ENCODE measurements around the gene RPP30.

The RPP30 gene

DNA sequence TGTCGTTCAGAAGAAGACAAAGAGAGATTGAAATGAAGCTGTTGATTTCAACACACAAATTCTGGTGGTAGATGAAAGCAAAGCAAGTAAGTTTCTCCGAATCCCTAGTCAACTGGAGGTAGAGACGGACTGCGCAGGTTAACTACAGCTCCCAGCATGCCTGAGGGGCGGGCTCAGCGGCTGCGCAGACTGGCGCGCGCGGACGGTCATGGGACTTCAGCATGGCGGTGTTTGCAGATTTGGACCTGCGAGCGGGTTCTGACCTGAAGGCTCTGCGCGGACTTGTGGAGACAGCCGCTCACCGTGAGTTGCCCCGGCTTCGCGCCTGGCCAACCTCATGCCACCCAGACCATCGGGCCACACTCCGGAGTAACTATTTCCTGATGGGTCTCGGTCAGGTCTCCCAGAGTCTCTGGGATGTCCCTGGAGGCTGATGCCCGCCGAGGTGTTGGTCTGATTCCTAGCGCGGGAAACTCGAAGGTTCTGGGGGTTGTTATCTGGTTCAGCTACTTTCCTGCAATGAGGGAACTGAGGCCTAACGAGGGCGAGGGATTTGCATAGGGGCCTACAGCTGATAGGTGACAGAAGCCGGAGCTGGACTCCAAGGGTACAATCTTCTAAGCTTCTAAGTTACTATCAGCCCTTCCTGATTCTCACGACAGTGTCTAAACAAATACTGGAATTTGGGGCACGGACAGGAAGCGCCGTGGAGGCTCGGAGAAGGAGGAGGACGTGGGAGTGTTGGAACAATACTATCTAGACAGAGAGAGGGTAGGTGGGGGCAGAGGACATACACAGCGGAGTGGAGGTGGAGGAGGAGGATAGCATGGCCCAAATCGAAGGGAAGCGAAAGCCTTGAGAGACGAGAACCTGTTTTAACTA, at the start of gene RPP30:
TSS of gene RPP30 (plus strand) at position 209 of the 882 bp plus-strand sequence. CDS start at position 222, 13 bp downstream.
- H3K4me3 ChIP-seq (ENCODE audit: low read length), result peak within 1 kb of the TSS; percentile 86
- peaks cover 5% of the 10 kb centered on the region for H3K4me1 ChIP-seq (ENCODE audit: control insufficient read depth, insufficient read depth, low read length)
- H3K36me3 ChIP-seq (ENCODE audit: control insufficient read depth, insufficient read depth, low read length), result peaks cover 3% of the 10 kb centered on the region
- peak within 1 kb of the TSS; percentile 60 for H3K27ac ChIP-seq (ENCODE audit: low read depth, low read length)
- H3K9ac ChIP-seq (ENCODE audit: low read length), result peak within 1 kb of the TSS; percentile 49
- peaks cover 2% of the 10 kb centered on the region for H3K27me3 ChIP-seq (ENCODE audit: control insufficient read depth, insufficient read depth, low read length)

DNA sequence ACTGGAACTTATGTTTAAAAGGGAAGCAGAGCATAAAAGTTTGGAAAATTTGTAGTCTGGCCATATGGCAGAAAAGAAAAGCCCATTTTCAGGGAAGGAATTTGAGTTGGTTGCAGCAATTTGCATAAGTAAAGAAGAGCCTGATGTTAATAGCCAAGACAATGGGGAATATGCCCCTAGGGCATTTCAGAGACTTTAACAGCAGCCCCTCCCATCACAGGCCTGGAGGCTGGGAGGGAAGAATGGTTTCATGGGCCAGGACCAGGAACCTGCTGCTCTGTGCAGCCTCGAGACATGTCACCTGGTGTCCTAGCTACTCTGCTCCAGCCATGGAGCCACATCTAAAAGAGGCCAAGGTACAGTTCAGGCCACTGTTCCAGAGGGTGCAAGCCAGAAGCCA, 49.3 kb upstream of the RPP30 start:
- Histone ChIP-seq H3K4me3 (ENCODE audit: low read length) (no peak overlapping the region), H3K4me1 (ENCODE audit: control insufficient read depth, insufficient read depth, low read length) (no peaks in the 10 kb centered on the region), H3K27ac (ENCODE audit: low read depth, low read length) (no peak overlapping the region), H3K27me3 (ENCODE audit: control insufficient read depth, insufficient read depth, low read length) (no peaks in the 10 kb centered on the region), H3K36me3 (ENCODE audit: control insufficient read depth, insufficient read depth, low read length) (no peaks in the 10 kb centered on the region), H3K9ac (ENCODE audit: low read length) (no peak overlapping the region)

DNA sequence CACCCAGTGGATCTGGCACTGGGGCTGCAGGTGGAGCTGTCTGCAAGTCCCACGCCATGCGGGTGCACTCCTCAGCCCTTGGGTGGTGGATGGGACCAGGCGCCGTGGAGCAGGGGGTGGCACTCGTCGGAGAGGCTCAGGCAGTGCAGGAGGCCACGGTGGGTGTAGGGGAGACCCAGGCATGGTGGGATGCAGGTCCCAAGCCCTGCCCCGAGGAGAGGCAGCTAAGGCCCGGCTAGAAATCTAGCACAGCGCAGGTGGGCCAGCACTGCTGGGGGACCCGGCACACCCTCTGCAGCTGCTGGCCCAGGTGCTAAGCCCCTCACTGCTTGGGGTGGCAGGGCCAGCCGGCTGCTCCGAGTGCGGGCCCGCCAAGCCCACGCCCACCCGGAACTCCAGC, 39.7 kb upstream of the RPP30 start:
- Histone ChIP-seq H3K27me3 (ENCODE audit: control insufficient read depth, insufficient read depth, low read length) (no peaks in the 10 kb centered on the region), H3K27ac (ENCODE audit: low read depth, low read length) (no peak overlapping the region), H3K9ac (ENCODE audit: low read length) (no peak overlapping the region), H3K36me3 (ENCODE audit: control insufficient read depth, insufficient read depth, low read length) (no peaks in the 10 kb centered on the region), H3K4me3 (ENCODE audit: low read length) (no peak overlapping the region), H3K4me1 (ENCODE audit: control insufficient read depth, insufficient read depth, low read length) (no peaks in the 10 kb centered on the region)

DNA sequence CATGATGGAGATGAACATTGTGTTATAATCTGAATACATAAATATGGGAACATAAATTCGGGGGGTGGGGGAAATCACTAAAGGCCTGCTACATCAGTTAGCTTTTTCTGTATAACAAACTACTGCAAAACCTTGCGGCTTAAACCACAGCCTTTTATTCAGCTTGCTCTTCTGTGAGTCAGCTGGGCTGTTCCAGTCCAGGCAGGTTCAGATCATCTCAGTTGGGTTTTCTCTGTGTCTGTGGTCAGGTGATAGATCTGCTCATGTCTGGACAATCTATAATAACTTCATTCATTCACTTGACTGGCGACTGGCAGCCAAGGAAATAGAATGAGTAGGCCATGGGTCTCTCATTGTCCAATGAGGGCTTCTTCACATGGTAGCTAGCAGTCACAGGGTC, 37.4 kb upstream of the RPP30 start:
- Histone ChIP-seq H3K4me3 (ENCODE audit: low read length) (no peak overlapping the region), H3K36me3 (ENCODE audit: control insufficient read depth, insufficient read depth, low read length) (no peaks in the 10 kb centered on the region), H3K27me3 (ENCODE audit: control insufficient read depth, insufficient read depth, low read length) (no peaks in the 10 kb centered on the region), H3K27ac (ENCODE audit: low read depth, low read length) (no peak overlapping the region), H3K4me1 (ENCODE audit: control insufficient read depth, insufficient read depth, low read length) (no peaks in the 10 kb centered on the region), H3K9ac (ENCODE audit: low read length) (no peak overlapping the region)

DNA sequence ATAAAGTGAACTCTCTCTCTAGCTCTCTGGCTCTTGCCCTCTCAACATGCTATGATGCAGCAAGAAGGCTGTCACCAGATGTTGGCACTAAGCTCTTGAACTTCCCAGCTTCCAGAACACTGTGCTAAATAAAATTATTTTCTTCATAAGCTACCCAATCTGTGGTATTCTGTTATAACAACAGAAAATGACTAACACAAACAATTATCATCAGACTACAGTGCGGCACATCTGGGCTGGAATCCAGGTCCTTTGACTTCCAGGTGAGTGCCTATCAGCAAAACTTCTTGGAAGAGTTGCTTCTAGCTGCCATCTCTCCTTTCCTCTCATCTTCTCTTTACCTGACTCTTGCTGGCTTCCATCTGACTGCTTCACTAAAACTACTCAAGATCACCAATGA, 34.3 kb upstream of the RPP30 start:
- H3K9ac ChIP-seq (ENCODE audit: low read length), result no peak overlapping the region
- no peaks in the 10 kb centered on the region for H3K27me3 ChIP-seq (ENCODE audit: control insufficient read depth, insufficient read depth, low read length)
- H3K27ac ChIP-seq (ENCODE audit: low read depth, low read length), result no peak overlapping the region
- no peaks in the 10 kb centered on the region for H3K36me3 ChIP-seq (ENCODE audit: control insufficient read depth, insufficient read depth, low read length)
- H3K4me1 ChIP-seq (ENCODE audit: control insufficient read depth, insufficient read depth, low read length), result no peaks in the 10 kb centered on the region
- H3K4me3 ChIP-seq (ENCODE audit: low read length), result no peak overlapping the region

DNA sequence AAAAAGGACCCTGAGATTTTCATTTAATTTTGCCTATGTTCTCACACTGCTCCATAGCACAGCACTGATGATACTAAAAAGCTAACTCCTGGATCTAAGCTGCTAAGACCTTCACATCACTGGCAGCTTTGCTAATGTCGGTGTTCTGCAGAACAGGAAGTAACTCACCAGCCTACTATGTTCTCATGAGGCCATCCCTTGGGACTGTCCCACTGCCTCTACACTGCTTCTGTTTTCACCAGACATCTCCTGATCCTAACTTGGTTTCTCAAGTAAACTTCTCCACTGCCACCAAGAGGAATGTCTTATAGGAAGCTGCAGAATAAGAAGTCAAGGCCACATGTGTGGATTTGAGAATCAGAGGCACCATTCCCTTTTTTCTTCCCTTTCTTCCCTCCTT, 29.0 kb upstream of the RPP30 start:
- Histone ChIP-seq H3K27ac (ENCODE audit: low read depth, low read length) (no peak overlapping the region), H3K36me3 (ENCODE audit: control insufficient read depth, insufficient read depth, low read length) (no peaks in the 10 kb centered on the region)

DNA sequence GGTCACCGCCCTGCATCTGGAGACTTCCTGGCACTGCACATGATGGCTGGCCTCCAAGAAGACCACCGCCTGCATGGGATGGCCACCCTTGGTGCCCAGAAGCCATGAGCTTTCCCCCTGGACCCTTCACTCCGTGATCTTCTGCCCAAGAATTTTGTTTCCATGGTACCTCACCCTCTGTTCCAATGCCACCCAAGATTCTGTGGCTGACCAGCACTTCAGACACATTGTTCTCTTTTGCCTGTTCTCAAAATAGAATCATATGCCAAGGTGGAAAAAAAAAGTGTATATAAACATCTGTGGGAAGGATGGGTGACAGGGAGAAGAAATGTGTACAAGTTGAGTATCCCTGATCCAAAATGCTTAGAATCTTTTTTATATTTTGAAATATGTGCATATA, 26.0 kb upstream of the RPP30 start:
- Histone ChIP-seq H3K4me1 (ENCODE audit: control insufficient read depth, insufficient read depth, low read length) (no peaks in the 10 kb centered on the region), H3K27me3 (ENCODE audit: control insufficient read depth, insufficient read depth, low read length) (no peaks in the 10 kb centered on the region), H3K9ac (ENCODE audit: low read length) (no peak overlapping the region), H3K27ac (ENCODE audit: low read depth, low read length) (no peak overlapping the region), H3K36me3 (ENCODE audit: control insufficient read depth, insufficient read depth, low read length) (no peaks in the 10 kb centered on the region), H3K4me3 (ENCODE audit: low read length) (no peak overlapping the region)

More for the DNA sequence above, 29.0 kb upstream of the RPP30 start:
- H3K27me3 ChIP-seq (ENCODE audit: control insufficient read depth, insufficient read depth, low read length), result no peaks in the 10 kb centered on the region
- no peak overlapping the region for H3K4me3 ChIP-seq (ENCODE audit: low read length)
- H3K9ac ChIP-seq (ENCODE audit: low read length), result no peak overlapping the region
- H3K4me1 ChIP-seq (ENCODE audit: control insufficient read depth, insufficient read depth, low read length), result no peaks in the 10 kb centered on the region

DNA sequence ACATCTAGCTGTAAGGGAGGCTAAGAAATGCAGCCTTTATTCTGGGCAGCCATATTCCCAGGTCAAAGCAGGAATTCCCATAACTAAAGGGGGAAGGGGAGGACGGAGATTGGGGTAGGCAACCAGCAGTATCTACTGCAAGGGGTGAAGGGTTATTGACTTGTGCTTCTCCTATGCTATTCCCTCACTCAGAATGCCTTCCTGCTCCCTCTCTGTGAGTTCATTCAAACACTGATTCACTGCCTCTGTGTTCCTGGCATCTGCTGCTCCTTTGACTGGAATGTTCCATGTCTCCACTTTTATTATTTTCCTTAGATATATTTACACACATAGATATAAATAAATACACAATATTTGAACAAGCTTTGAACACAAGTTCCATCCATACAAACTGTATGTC, 25.0 kb upstream of the RPP30 start:
- Histone ChIP-seq H3K4me1 (ENCODE audit: control insufficient read depth, insufficient read depth, low read length) (no peaks in the 10 kb centered on the region), H3K27ac (ENCODE audit: low read depth, low read length) (no peak overlapping the region), H3K27me3 (ENCODE audit: control insufficient read depth, insufficient read depth, low read length) (no peaks in the 10 kb centered on the region), H3K36me3 (ENCODE audit: control insufficient read depth, insufficient read depth, low read length) (no peaks in the 10 kb centered on the region), H3K4me3 (ENCODE audit: low read length) (no peak overlapping the region), H3K9ac (ENCODE audit: low read length) (no peak overlapping the region)

DNA sequence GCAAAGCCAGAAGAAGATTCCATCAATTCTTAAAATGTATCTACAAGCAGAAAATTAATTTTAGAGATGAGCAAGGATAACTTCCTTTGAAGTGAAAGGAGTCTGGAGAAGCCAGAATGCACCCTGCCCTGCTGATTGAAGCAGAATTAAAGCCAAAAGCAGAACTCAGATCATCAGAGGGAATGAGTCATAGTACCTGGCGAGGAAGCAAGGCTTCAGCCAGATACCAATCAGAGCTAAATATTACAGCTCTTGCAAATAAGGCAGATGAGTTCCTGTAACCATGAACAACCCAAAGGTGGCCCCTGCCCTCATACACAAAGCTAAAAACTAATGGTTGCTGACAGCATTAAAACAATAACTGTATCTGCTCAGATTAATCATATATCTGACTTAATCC, 24.3 kb upstream of the RPP30 start:
- H3K4me1 ChIP-seq (ENCODE audit: control insufficient read depth, insufficient read depth, low read length), result no peaks in the 10 kb centered on the region
- H3K4me3 ChIP-seq (ENCODE audit: low read length), result no peak overlapping the region
- no peak overlapping the region for H3K27ac ChIP-seq (ENCODE audit: low read depth, low read length)
- no peaks in the 10 kb centered on the region for H3K27me3 ChIP-seq (ENCODE audit: control insufficient read depth, insufficient read depth, low read length)
- H3K9ac ChIP-seq (ENCODE audit: low read length), result no peak overlapping the region
- H3K36me3 ChIP-seq (ENCODE audit: control insufficient read depth, insufficient read depth, low read length), result no peaks in the 10 kb centered on the region

DNA sequence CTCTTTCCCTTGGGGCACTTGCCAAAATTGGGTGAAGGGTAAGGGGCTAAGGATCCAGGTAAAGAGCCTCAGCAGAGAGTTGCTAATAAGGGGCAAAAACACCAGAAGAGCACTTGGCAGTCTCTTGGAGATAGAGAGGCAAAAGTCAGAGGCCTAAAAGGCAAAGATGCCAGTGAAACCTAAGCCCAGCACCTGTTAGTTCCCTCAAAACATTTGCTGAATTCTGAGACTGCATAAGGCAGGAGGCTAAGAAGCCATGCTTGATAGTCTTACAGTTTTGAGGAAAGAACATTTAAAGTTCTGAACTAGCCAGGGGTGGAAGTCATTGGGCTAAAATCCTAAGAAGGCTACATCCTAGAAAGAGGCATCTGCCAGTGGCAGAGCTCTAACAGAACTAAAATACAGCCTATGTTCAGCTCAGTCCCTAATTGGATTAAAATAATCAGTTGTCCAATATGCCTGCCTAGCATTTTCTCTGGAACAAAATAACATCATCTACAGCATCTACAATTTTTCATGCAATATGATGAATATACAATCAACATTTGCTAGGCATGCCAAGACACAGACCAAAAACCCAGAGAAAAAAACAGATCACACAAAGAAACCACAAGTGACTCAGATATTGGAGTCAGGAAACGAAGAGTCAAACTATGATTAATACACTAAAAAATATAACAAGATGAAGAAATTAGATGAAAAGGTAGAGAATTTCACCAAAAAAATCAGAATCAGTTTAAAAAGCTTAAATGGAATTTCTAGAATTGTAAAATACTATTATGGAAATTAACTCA, 21.6 kb upstream of the RPP30 start:
- Histone ChIP-seq H3K27ac (ENCODE audit: low read depth, low read length) (no peak overlapping the region), H3K4me1 (ENCODE audit: control insufficient read depth, insufficient read depth, low read length) (no peaks in the 10 kb centered on the region), H3K27me3 (ENCODE audit: control insufficient read depth, insufficient read depth, low read length) (no peaks in the 10 kb centered on the region), H3K36me3 (ENCODE audit: control insufficient read depth, insufficient read depth, low read length) (no peaks in the 10 kb centered on the region), H3K9ac (ENCODE audit: low read length) (no peak overlapping the region), H3K4me3 (ENCODE audit: low read length) (no peak overlapping the region)

DNA sequence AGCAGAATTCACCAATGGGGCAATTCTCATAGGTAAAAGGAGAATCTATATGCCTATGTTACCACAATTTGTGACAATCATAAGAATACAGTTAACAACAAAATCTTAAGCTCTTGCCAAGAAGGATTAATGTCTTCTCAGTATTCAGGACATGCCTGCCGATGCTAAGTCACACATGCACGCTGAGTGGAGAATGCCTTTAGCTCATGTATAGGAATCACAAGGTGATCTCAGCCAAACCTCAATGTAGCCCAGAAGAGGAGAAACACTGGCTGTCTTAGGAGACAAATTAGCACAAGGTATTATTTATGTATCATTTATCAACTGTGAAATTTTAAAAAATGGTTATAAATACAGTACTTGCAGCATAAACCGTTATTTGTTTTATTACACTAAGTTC, 16.6 kb upstream of the RPP30 start:
- H3K36me3 ChIP-seq (ENCODE audit: control insufficient read depth, insufficient read depth, low read length), result no peaks in the 10 kb centered on the region
- H3K9ac ChIP-seq (ENCODE audit: low read length), result no peak overlapping the region
- H3K4me3 ChIP-seq (ENCODE audit: low read length), result no peak overlapping the region
- no peak overlapping the region for H3K27ac ChIP-seq (ENCODE audit: low read depth, low read length)
- no peaks in the 10 kb centered on the region for H3K4me1 ChIP-seq (ENCODE audit: control insufficient read depth, insufficient read depth, low read length)
- H3K27me3 ChIP-seq (ENCODE audit: control insufficient read depth, insufficient read depth, low read length), result peaks cover 5% of the 10 kb centered on the region

DNA sequence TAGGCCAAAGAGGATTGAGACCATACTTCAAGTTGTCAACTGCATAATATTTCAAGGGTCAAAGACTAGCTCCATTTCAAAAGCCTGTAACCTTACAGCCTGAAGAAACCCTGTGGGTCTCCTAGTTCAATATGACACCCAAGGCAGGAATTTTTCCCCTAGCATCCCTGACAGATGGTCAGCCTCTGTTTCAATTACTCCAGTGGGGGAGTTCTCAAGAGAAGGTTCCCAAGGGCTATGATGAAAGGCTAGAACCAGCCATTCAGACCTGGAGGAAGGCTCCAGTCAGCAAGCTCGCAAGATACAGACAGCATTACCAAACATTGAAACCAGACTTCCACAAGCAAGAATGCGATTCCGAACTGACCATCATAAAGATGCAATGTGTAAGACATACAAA, 15.5 kb upstream of the RPP30 start:
- Histone ChIP-seq H3K9ac (ENCODE audit: low read length) (no peak overlapping the region), H3K4me1 (ENCODE audit: control insufficient read depth, insufficient read depth, low read length) (no peaks in the 10 kb centered on the region), H3K4me3 (ENCODE audit: low read length) (no peak overlapping the region), H3K27me3 (ENCODE audit: control insufficient read depth, insufficient read depth, low read length) (peaks cover 5% of the 10 kb centered on the region), H3K36me3 (ENCODE audit: control insufficient read depth, insufficient read depth, low read length) (no peaks in the 10 kb centered on the region), H3K27ac (ENCODE audit: low read depth, low read length) (no peak overlapping the region)
